K562 (cell line): ENCODE results near the gene RFWD3. TPM values are rescaled to one million over a fixed set of nuclear protein-coding genes. Genes with fewer than 3 reads are reported as not detected.
"Not testable (repeated sequence)": the region's sequence is repeated elsewhere in the genome, so short reads cannot be mapped to it uniquely, and the experiment has no call there.

Experiments used
- ATAC-seq: fragments of 200-7000 bp; cut with Tn5 transposase; 3 replicates; pipeline ENCODE4 v1.9.1; 2020; ENCODE audit warnings: moderate library complexity
- BruUV-seq: library from RNA; stranded (reverse); fragments of 400-500 nt; replicated peaks from 2 replicates; lab custom pipeline; 2021; lab: Mats Ljungman, UMichigan
- CTCF ChIA-PET: fragments of 300-600 bp; formaldehyde crosslinking; extraction: SDS; loops from one replicate; lab custom pipeline; 2021; ENCODE audit warnings: low intra/inter-chr PET ratio; lab: Yijun Ruan, JAX
- POLR2A ChIA-PET: fragments of 300-600, 350-650 bp; sonication (Branson Sonifier 250); formaldehyde crosslinking; extraction: SDS; loops from one replicate; lab custom pipeline; 2021; ENCODE audit warnings: antibody characterized with exemption, inconsistent platforms; lab: Yijun Ruan, JAX
- DNase-seq, 4 experiments: peaks; one replicate each; pipeline versions ENCODE4 v3.0.0 to v3.0.0-alpha.2; 2011 to 2018; ENCODE audit warnings: low spot score in 3 of 4, mixed read lengths in 3 of 4; ENCODE audit errors: extremely low read depth in 1 of 4
- FAIRE-seq: peaks from 2 replicates; lab custom pipeline; 2011; peaks lifted over from hg19 to GRCh38; lab: Jason Lieb, UNC
- H2AFZ ChIP-seq: 2 replicates; pipeline ENCODE4 v1.6.0; 2011; ENCODE audit warnings: low read depth, low read length, control low read depth, inconsistent platforms
- H3K27ac ChIP-seq: fragments of 200-600 bp; 3 replicates; pipeline ENCODE4 v1.8.0; 2011; ENCODE audit warnings: low read depth, mild to moderate bottlenecking, control low read depth, inconsistent platforms, low read length, moderate library complexity, mixed read lengths; ENCODE audit errors: extremely low read depth
- H3K27me3 ChIP-seq, 2 experiments: fragments of 300-600 bp in 1 of 2; 2 replicates in 1 of 2; 3 replicates in 1 of 2; pipeline versions ENCODE4 v1.6.0 to v1.8.0; 2011; ENCODE audit warnings: inconsistent platforms in 2 of 2, low read length in 2 of 2, mild to moderate bottlenecking in 1 of 2, mixed read lengths in 1 of 2, moderate library complexity in 1 of 2; ENCODE audit not compliant: control insufficient read depth in 2 of 2, insufficient read depth in 2 of 2
- H3K36me3 ChIP-seq: fragments of 300-600 bp; 3 replicates; pipeline ENCODE4 v1.8.0; 2011; ENCODE audit warnings: mild to moderate bottlenecking, low read length, inconsistent platforms; ENCODE audit not compliant: control insufficient read depth, insufficient read depth
- H3K4me1 ChIP-seq, 2 experiments: fragments of 200-600 bp in 1 of 2; replicated peaks in 1 of 2; 2 replicates in 1 of 2; 3 replicates in 1 of 2; pipeline versions ENCODE4 v1.5.1 to v1.8.0; 2011; ENCODE audit warnings: inconsistent platforms in 2 of 2, low read length in 2 of 2, mild to moderate bottlenecking in 1 of 2, mixed read lengths in 1 of 2, moderate library complexity in 1 of 2; ENCODE audit not compliant: control insufficient read depth in 2 of 2, insufficient read depth in 2 of 2
- H3K4me2 ChIP-seq: 2 replicates; pipeline ENCODE4 v1.6.1; 2011; ENCODE audit warnings: low read length, control low read depth, inconsistent platforms, mixed read lengths; ENCODE audit not compliant: insufficient read depth
- H3K4me3 ChIP-seq: fragments of 200-600 bp; sonication (generic), shearing (Covaris generic); 2 replicates; pipeline ENCODE4 v1.5.1; 2016; ENCODE audit warnings: control low read depth, inconsistent platforms
- H3K79me2 ChIP-seq: fragments of 200-600 bp; 3 replicates; pipeline ENCODE4 v1.8.0; 2011; ENCODE audit warnings: low read length, inconsistent platforms; ENCODE audit not compliant: control insufficient read depth, insufficient read depth
- H3K9ac ChIP-seq, 2 experiments: 2 replicates each; pipeline versions ENCODE4 v1.6.0 to v1.6.1; 2011; ENCODE audit warnings: low read depth in 2 of 2, low read length in 2 of 2, control low read depth in 1 of 2, inconsistent platforms in 1 of 2, mild to moderate bottlenecking in 1 of 2, mixed read lengths in 1 of 2; ENCODE audit not compliant: insufficient read depth in 1 of 2
- H3K9me1 ChIP-seq: one replicate; pipeline ENCODE4 v1.6.0; 2011; ENCODE audit warnings: inconsistent platforms, mild to moderate bottlenecking, low read length, moderate library complexity; ENCODE audit not compliant: control insufficient read depth, insufficient read depth
- H3K9me3 ChIP-seq: replicated peaks from 2 replicates; pipeline ENCODE4 v1.5.1; 2011; ENCODE audit warnings: low read depth, low read length, inconsistent platforms; ENCODE audit not compliant: control insufficient read depth, insufficient read depth
- H4K20me1 ChIP-seq: replicated peaks from 2 replicates; pipeline ENCODE4 v1.6.1; 2011; ENCODE audit warnings: low read length, inconsistent platforms, mixed read lengths; ENCODE audit not compliant: control insufficient read depth, insufficient read depth
- ETV5 ChIP-seq: sonication (generic); formaldehyde crosslinking; IDR thresholded peaks from 2 replicates; pipeline ENCODE4 v1.4.0; 2020; ENCODE audit warnings: low read depth, mild to moderate bottlenecking, missing genetic modification reagents
- MAFF ChIP-seq: IDR thresholded peaks from 2 replicates; pipeline ENCODE4 v1.6.1; 2012; ENCODE audit warnings: low read length, improper control_type of control experiment
- SMAD3 ChIP-seq: fragments of 450-650 bp; formaldehyde crosslinking; conservative IDR thresholded peaks from 2 replicates; pipeline ENCODE4 v1.4.0; 2020; ENCODE audit warnings: mild to moderate bottlenecking
- ZNF436 ChIP-seq: fragments of 250-450, 450-650 bp; sonication (Bioruptor Pico); formaldehyde crosslinking; IDR thresholded peaks from 2 replicates; pipeline ENCODE4 v1.7.0; 2020; ENCODE audit warnings: mild to moderate bottlenecking
- WGBS: fragments of 100-300 bp; shearing (Covaris generic); methylation state at CpG from one replicate; pipeline ENCODE4 v1.1.6; 2016; ENCODE audit warnings: low coverage, mixed read lengths; ENCODE audit not compliant: insufficient coverage; ENCODE audit errors: missing lambda C conversion rate; 5-methylcytosine and 5-hydroxymethylcytosine counted together
- in situ Hi-C: fragments of 300-500 bp; cut with MboI; formaldehyde crosslinking; loops from 4 replicates; pipeline ENCODE4 v1.15.0; 2018; ENCODE audit warnings: inconsistent platforms, mixed read lengths
- intact Hi-C: fragments of 100-400 bp; cut with micrococcal nuclease; formaldehyde crosslinking; loops from 2 replicates; pipeline ENCODE4 v1.14.2; 2022
- polyA plus RNA-seq, 8 experiments: library from polyadenylated mRNA; depleted of rRNA in 4 of 8; stranded (reverse) in 5 of 8; unstranded in 3 of 8; fragments of >200 nt; fragmentation: Nextera tagmentation in 2 of 8; fragmentation: Illumina TruSeq in 1 of 8; extraction: Ambion mirVana in 2 of 8; extraction: Trizol in 1 of 8; gene quantifications; 2 replicates each; pipeline versions ENCODE4 v1.2.1 to v1.2.3, GENCODE V29; 2011 to 2014; ENCODE audit warnings: inconsistent platforms in 1 of 8, missing spikeins in 1 of 8
- total RNA-seq, 7 experiments: library from RNA; depleted of rRNA in 6 of 7; stranded (reverse); fragments of >200 nt in 6 of 7; fragmentation: Illumina TruSeq in 2 of 7; extraction: Trizol in 2 of 7; gene quantifications; 2 replicates each; pipeline versions ENCODE4 v1.2.1 to v1.2.3, GENCODE V29; 2011 to 2021; ENCODE audit warnings: low replicate concordance in 1 of 7
- TF ChIP-seq, protein P1 (sequence below), 2 experiments: fragments of 450-650 bp; IDR thresholded peaks; 2 replicates each; pipeline ENCODE4 v1.6.1; 2016; ENCODE audit warnings: mild to moderate bottlenecking in 2 of 2, borderline replicate concordance in 1 of 2, low read depth in 1 of 2, moderate library complexity in 1 of 2
- TF ChIP-seq, protein P2 (sequence below): fragments of 250-450 bp; sonication (Bioruptor Pico); IDR thresholded peaks from 2 replicates; pipeline ENCODE4 v1.5.0; 2022; ENCODE audit warnings: mild to moderate bottlenecking

RFWD3 gene
- total and polyA plus RNA-seq, 9 of the 15 experiments (the other 6 are each of a cell fraction or from before 2014, with no cell fraction given), result 20.8 to 121 (median 79.0) TPM

DNA sequence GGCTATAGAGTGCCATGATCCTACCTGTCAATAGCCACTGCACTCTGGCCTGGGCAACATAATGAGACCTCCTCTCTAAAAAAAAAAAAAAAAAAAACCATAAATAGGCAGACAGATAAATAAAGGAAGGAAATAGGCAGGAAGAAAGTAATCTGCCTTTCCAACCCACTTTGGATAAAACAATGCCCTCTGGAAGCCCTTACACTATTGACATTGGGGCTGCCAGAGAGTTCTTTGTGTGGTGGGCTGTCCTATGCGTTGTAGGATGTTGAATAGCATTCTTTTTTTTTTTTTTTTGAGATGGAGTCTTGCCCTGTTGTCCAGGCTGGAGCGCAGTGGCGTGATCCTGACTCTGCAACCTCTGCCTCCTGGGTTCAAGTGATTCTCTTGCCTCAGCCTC lies 7.2 kb upstream of the RFWD3 start (continued):
- TF ChIP-seq, protein P1, sequence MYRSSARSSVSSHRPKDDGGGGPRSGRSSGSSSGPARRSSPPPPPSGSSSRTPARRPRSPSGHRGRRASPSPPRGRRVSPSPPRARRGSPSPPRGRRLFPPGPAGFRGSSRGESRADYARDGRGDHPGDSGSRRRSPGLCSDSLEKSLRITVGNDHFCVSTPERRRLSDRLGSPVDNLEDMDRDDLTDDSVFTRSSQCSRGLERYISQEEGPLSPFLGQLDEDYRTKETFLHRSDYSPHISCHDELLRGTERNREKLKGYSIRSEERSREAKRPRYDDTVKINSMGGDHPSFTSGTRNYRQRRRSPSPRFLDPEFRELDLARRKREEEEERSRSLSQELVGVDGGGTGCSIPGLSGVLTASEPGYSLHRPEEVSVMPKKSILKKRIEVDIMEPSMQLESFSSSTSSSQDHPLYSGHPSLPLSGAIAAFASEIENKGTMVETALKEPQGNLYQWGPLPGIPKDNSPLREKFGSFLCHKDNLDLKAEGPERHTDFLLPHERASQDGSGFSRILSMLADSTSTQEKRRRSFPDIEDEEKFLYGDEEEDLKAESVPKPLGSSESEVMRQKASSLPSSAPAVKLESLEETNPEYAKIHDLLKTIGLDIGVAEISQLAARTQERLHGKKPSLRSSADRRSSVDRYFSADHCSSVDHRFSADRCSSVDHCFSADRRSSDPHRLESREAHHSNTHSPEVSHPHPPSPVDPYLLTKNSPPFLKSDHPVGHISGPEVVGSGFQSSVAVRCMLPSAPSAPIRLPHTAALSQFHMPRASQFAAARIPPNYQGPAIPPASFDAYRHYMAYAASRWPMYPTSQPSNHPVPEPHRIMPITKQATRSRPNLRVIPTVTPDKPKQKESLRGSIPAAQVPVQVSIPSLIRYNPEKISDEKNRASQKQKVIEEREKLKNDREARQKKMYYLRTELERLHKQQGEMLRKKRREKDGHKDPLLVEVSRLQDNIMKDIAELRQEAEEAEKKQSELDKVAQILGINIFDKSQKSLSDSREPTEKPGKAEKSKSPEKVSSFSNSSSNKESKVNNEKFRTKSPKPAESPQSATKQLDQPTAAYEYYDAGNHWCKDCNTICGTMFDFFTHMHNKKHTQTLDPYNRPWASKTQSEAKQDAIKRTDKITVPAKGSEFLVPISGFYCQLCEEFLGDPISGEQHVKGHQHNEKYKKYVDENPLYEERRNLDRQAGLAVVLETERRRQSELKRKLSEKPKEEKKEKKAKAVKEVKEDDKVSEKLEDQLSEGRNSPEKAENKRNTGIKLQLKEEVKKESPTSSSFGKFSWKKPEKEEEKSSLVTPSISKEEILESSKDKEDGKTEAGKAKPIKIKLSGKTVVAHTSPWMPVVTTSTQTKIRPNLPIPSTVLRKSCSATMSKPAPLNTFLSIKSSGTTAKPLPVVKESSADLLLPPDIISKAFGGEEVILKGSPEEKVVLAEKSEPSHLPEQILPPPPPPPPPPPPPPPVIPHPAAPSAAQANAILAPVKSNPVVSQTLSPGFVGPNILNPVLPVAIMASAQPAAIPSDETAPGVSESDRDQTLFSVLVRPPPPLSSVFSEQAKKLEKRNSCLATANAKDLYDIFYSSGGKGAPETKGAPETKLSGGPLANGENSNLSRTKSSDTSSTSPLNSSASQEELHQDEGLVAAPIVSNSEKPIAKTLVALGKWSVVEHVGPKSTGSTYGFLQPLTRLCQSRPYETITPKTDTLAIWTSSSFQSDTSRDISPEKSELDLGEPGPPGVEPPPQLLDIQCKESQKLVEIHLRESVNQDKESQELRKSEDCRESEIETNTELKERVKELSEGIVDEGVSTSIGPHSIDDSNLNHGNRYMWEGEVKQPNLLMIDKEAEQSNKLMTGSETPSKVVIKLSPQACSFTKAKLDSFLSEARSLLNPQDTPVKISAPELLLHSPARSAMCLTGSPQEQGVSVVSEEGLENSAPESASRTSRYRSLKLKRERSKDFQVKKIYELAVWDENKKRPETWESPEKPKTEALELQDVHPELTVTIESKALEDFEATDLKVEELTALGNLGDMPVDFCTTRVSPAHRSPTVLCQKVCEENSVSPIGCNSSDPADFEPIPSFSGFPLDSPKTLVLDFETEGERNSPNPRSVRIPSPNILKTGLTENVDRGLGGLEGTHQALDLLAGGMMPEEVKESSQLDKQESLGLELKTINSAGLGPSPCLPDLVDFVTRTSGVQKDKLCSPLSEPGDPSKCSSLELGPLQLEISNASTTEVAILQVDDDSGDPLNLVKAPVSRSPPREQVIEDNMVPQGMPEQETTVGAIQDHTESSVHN (IDR thresholded peaks at IDR 0.05; ENCODE audit: borderline replicate concordance in 1 of 2, low read depth in 1 of 2), result no peak
- TF ChIP-seq, protein P2, sequence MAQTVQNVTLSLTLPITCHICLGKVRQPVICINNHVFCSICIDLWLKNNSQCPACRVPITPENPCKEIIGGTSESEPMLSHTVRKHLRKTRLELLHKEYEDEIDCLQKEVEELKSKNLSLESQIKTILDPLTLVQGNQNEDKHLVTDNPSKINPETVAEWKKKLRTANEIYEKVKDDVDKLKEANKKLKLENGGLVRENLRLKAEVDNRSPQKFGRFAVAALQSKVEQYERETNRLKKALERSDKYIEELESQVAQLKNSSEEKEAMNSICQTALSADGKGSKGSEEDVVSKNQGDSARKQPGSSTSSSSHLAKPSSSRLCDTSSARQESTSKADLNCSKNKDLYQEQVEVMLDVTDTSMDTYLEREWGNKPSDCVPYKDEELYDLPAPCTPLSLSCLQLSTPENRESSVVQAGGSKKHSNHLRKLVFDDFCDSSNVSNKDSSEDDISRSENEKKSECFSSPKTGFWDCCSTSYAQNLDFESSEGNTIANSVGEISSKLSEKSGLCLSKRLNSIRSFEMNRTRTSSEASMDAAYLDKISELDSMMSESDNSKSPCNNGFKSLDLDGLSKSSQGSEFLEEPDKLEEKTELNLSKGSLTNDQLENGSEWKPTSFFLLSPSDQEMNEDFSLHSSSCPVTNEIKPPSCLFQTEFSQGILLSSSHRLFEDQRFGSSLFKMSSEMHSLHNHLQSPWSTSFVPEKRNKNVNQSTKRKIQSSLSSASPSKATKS (CRISPR knock-in tag), result no peak
- no peak for TF ChIP-seq ZNF436 (CRISPR knock-in tag)
- no peak for TF ChIP-seq SMAD3 (CRISPR knock-in tag)
- TF ChIP-seq MAFF, result no peak
- no peak for TF ChIP-seq ETV5

DNA sequence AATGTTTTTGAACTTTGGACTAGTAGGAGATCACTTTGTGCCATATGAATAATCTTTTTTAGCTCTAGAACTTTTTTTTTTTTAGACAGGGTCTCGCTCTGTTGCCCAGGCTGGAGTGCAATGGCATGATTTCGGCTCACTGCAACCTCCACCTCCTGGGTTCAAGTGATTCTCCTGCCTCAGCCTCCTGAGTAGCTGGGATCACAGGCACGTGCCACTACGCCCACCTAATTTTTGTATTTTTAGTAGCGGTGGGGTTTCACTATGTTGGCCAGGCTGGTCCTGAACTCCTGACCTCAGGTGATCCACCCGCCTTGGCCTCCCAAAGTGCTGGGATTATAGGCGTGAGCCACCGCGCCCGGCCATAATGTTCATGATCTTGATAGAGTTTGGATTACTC lies 2.2 kb upstream of the RFWD3 start:
- Histone ChIP-seq H3K4me1 (peaks cover 2 to 20% of the 10 kb centered on the region in 2 experiments; a peak in 4 of 5 replicates), H3K36me3 (peaks cover 21% of the 10 kb centered on the region), H3K79me2 (peaks cover 28% of the 10 kb centered on the region)
- H3K27ac ChIP-seq, H2AFZ ChIP-seq, CTCF ChIA-PET, ATAC-seq, intact Hi-C loops, H3K27me3 ChIP-seq, H3K9me3 ChIP-seq, H4K20me1 ChIP-seq, DNase-seq, H3K9me1 ChIP-seq, in situ Hi-C loops, H3K4me3 ChIP-seq, BruUV-seq, FAIRE-seq, H3K9ac ChIP-seq, H3K4me2 ChIP-seq: not testable (repeated sequence)
- WGBS, result 78% methylated on average over 9 of the region's 10 CpGs
- POLR2A ChIA-PET, result interaction anchor here (1.1 to 4.1 kb wide), 4 partner anchors 8 to 63 kb away, joined by 3 to 26 read pairs (median 11); no protein-coding TSS in a partner anchor
